ENCODE results near the gene EFCC1.

The EFCC1 gene

DNA sequence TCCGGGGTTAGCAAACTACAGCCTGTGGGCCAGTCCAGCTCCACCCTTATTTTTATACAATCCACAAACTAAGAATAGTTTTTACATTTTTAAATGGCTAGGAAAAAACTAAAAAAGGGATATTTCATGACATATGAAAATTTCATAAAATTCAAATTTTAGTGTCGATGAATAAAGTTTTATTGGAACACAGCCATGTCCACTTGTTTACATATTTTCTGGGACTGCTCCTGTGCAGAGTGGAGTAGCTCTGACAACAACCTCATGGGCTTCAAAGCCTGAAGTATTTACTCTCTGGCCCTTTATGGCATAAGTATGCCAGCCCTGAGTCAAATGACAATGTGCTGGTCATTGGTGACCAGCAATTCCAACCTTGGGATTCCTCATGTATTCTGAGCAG lies 17.2 kb downstream of the EFCC1 start:
- H3K27ac ChIP-seq (ENCODE audit: insufficient read depth in 1 of 2, low read depth in 1 of 2, low read length in 2 of 2, poor library complexity in 1 of 2, severe bottlenecking in 2 of 2) = no peak overlapping the region
- H3K36me3 ChIP-seq (ENCODE audit: control insufficient read depth in 4 of 4, insufficient read depth in 4 of 4, low read length in 3 of 4) = peaks cover 0 to 16% (median under 1%) of the 10 kb centered on the region in 4 experiments
- WGBS (ENCODE audit: insufficient coverage) = no CpG with 5 or more reads among the region's 2 CpGs
- DNase-seq = no peak
- CTCF ChIA-PET = interaction anchor here (6.3 to 12.3 kb wide), 2 partner anchors 18 to 47 kb away, joined by 98 to 195 read pairs; partner anchors contain the start of genes CFAP92 and EFCC1
- H3K4me3 ChIP-seq (ENCODE audit: control insufficient read depth in 1 of 7, extremely low read depth in 1 of 7, insufficient read depth in 4 of 7, low read depth in 2 of 7, low read length in 6 of 7) = no peak overlapping the region
- H3K4me1 ChIP-seq (ENCODE audit: control extremely low read depth in 1 of 4, control insufficient read depth in 4 of 4, insufficient read depth in 4 of 4, low read length in 3 of 4) = peaks cover 8 to 64% (median 59%) of the 10 kb centered on the region in 4 experiments
- POLR2A ChIA-PET = interaction anchor here (0.7 kb wide), 1 partner anchor 21 kb away, joined by 4 read pairs; no protein-coding TSS in a partner anchor
- no peaks in the 10 kb centered on the region for H3K9me3 ChIP-seq (ENCODE audit: control extremely low read depth in 1 of 5, control insufficient read depth in 4 of 5, insufficient read depth in 2 of 5, low read depth in 1 of 5, low read length in 4 of 5)
- no peaks in the 10 kb centered on the region for H3K27me3 ChIP-seq (replicated peaks in 2 of 5; ENCODE audit: control insufficient read depth in 4 of 5, insufficient read depth in 5 of 5, low read length in 4 of 5)

DNA sequence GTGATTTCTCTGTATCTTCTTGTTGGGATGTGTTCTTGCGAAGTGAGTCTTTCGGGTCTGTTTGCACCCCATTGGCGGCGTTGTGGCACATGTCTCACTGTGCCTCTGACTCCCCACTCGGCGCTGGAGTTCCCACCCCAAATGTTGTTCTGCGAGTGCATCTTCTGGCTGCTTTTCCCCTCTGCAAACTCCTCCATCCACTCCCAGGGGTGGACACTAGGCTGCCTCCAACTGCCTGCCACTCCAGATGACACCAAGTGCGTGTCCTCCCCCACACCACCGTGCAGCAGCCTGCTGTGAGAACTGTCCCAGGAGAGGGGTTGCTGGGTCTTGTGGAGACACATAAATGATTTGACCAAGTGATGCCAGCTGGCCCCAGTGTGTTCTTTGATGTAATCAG lies 17.6 kb downstream of the EFCC1 start:
- POLR2A ChIA-PET = interaction anchor here (0.7 kb wide), 1 partner anchor 20 kb away, joined by 4 read pairs; no protein-coding TSS in a partner anchor
- DNase-seq = no peak

DNA sequence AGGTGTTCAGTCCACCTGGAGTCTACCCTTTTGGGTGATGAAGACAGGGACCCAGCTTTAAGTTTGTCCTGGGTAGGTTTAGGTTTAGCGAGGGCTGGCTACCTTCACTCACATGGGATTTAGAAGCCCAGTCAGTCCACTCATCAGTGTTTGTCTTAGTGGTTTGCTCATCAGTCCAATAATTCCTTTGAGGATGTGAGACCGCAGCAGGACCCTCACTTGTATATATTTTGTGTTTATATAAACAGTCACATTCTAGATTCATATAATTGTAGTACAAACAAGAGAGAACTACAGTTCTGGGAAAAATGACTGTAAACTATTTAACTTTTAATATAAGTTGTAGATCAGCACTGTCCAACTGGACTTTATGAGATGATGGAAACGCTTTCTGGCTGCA lies 18.2 kb downstream of the EFCC1 start:
- Histone ChIP-seq H3K9me3 (ENCODE audit: control extremely low read depth in 1 of 5, control insufficient read depth in 4 of 5, insufficient read depth in 2 of 5, low read depth in 1 of 5, low read length in 4 of 5) (no peaks in the 10 kb centered on the region), H3K4me3 (ENCODE audit: control insufficient read depth in 1 of 7, extremely low read depth in 1 of 7, insufficient read depth in 4 of 7, low read depth in 2 of 7, low read length in 6 of 7) (no peak overlapping the region), H3K4me1 (ENCODE audit: control extremely low read depth in 1 of 4, control insufficient read depth in 4 of 4, insufficient read depth in 4 of 4, low read length in 3 of 4) (peaks cover 8 to 57% (median 52%) of the 10 kb centered on the region in 4 experiments), H3K27ac (ENCODE audit: insufficient read depth in 1 of 2, low read depth in 1 of 2, low read length in 2 of 2, poor library complexity in 1 of 2, severe bottlenecking in 2 of 2) (no peak overlapping the region), H3K36me3 (ENCODE audit: control insufficient read depth in 4 of 4, insufficient read depth in 4 of 4, low read length in 3 of 4) (peaks cover 0 to 16% (median under 1%) of the 10 kb centered on the region in 4 experiments), H3K27me3 (replicated peaks in 2 of 5; ENCODE audit: control insufficient read depth in 4 of 5, insufficient read depth in 5 of 5, low read length in 4 of 5) (no peaks in the 10 kb centered on the region)
- 100% methylated on average over 1 of the region's 3 CpGs for WGBS (ENCODE audit: insufficient coverage)
- ChIA-PET POLR2A (no interaction called here), CTCF (interaction anchor here (0.6 to 6.3 kb wide), 5 partner anchors 10 to 100 kb away, joined by 3 to 98 read pairs (median 5); partner anchors contain the start of gene CFAP92)
- DNase-seq = no peak

More for the DNA sequence above, 17.6 kb downstream of the EFCC1 start:
- CTCF ChIA-PET = interaction anchor here (0.6 to 6.3 kb wide), 2 partner anchors 47 to 100 kb away, joined by 3 to 98 read pairs; no protein-coding TSS in a partner anchor
- Histone ChIP-seq H3K27me3 (replicated peaks in 2 of 5; ENCODE audit: control insufficient read depth in 4 of 5, insufficient read depth in 5 of 5, low read length in 4 of 5) (no peaks in the 10 kb centered on the region), H3K4me3 (ENCODE audit: control insufficient read depth in 1 of 7, extremely low read depth in 1 of 7, insufficient read depth in 4 of 7, low read depth in 2 of 7, low read length in 6 of 7) (no peak overlapping the region), H3K4me1 (ENCODE audit: control extremely low read depth in 1 of 4, control insufficient read depth in 4 of 4, insufficient read depth in 4 of 4, low read length in 3 of 4) (peaks cover 8 to 60% (median 56%) of the 10 kb centered on the region in 4 experiments), H3K9me3 (ENCODE audit: control extremely low read depth in 1 of 5, control insufficient read depth in 4 of 5, insufficient read depth in 2 of 5, low read depth in 1 of 5, low read length in 4 of 5) (no peaks in the 10 kb centered on the region), H3K36me3 (ENCODE audit: control insufficient read depth in 4 of 4, insufficient read depth in 4 of 4, low read length in 3 of 4) (peaks cover 0 to 16% (median under 1%) of the 10 kb centered on the region in 4 experiments), H3K27ac (ENCODE audit: insufficient read depth in 1 of 2, low read depth in 1 of 2, low read length in 2 of 2, poor library complexity in 1 of 2, severe bottlenecking in 2 of 2) (no peak overlapping the region)
- WGBS (ENCODE audit: insufficient coverage) = 100% methylated on average over 8 of the region's 9 CpGs

- 95% methylated on average over 5 of the region's 5 CpGs for WGBS (ENCODE audit: insufficient coverage)
- Histone ChIP-seq H3K4me3 (ENCODE audit: control insufficient read depth in 1 of 7, extremely low read depth in 1 of 7, insufficient read depth in 4 of 7, low read depth in 2 of 7, low read length in 6 of 7) (no peak overlapping the region), H3K36me3 (ENCODE audit: control insufficient read depth in 4 of 4, insufficient read depth in 4 of 4, low read length in 3 of 4) (peaks cover 0 to 16% (median 0%) of the 10 kb centered on the region in 4 experiments), H3K27me3 (replicated peaks in 2 of 5; ENCODE audit: control insufficient read depth in 4 of 5, insufficient read depth in 5 of 5, low read length in 4 of 5) (no peaks in the 10 kb centered on the region), H3K27ac (ENCODE audit: insufficient read depth in 1 of 2, low read depth in 1 of 2, low read length in 2 of 2, poor library complexity in 1 of 2, severe bottlenecking in 2 of 2) (no peak overlapping the region), H3K4me1 (ENCODE audit: control extremely low read depth in 1 of 4, control insufficient read depth in 4 of 4, insufficient read depth in 4 of 4, low read length in 3 of 4) (peaks cover 8 to 44% (median 38%) of the 10 kb centered on the region in 4 experiments), H3K9me3 (ENCODE audit: control extremely low read depth in 1 of 5, control insufficient read depth in 4 of 5, insufficient read depth in 2 of 5, low read depth in 1 of 5, low read length in 4 of 5) (no peaks in the 10 kb centered on the region)
- CTCF ChIA-PET = interaction anchor here (1.3 to 7.8 kb wide), 5 partner anchors 9 to 50 kb away, joined by 3 to 46 read pairs (median 6); partner anchors contain the start of gene CFAP92
- DNase-seq = no peak
- POLR2A ChIA-PET = no interaction called here
These were observed 19.6 kb downstream of the EFCC1 start for GRCh38 chr3:129020691-129021090.

- no peaks in the 10 kb centered on the region for H3K27me3 ChIP-seq (replicated peaks in 2 of 5; ENCODE audit: control insufficient read depth in 4 of 5, insufficient read depth in 5 of 5, low read length in 4 of 5)
- H3K27ac ChIP-seq (ENCODE audit: insufficient read depth in 1 of 2, low read depth in 1 of 2, low read length in 2 of 2, poor library complexity in 1 of 2, severe bottlenecking in 2 of 2) = no peak overlapping the region
- peaks cover 0 to 16% (median 0%) of the 10 kb centered on the region in 4 experiments for H3K36me3 ChIP-seq (ENCODE audit: control insufficient read depth in 4 of 4, insufficient read depth in 4 of 4, low read length in 3 of 4)
- WGBS (ENCODE audit: insufficient coverage) = 100% methylated on average over 5 of the region's 6 CpGs
- H3K9me3 ChIP-seq (ENCODE audit: control extremely low read depth in 1 of 5, control insufficient read depth in 4 of 5, insufficient read depth in 2 of 5, low read depth in 1 of 5, low read length in 4 of 5) = no peaks in the 10 kb centered on the region
- POLR2A ChIA-PET = no interaction called here
- DNase-seq = no peak
- peaks cover 3 to 44% (median 36%) of the 10 kb centered on the region in 4 experiments for H3K4me1 ChIP-seq (ENCODE audit: control extremely low read depth in 1 of 4, control insufficient read depth in 4 of 4, insufficient read depth in 4 of 4, low read length in 3 of 4)
- H3K4me3 ChIP-seq (ENCODE audit: control insufficient read depth in 1 of 7, extremely low read depth in 1 of 7, insufficient read depth in 4 of 7, low read depth in 2 of 7, low read length in 6 of 7) = no peak overlapping the region
- CTCF ChIA-PET = interaction anchor here (2.0 to 7.8 kb wide), 3 partner anchors 17 to 51 kb away, joined by 5 to 46 read pairs (median 6); partner anchors contain the start of gene CFAP92
These were observed 20.0 kb downstream of the EFCC1 start for GRCh38 chr3:129021140-129021551.

GRCh38 chr3:129022114-129023007 lies 21.3 kb downstream of the EFCC1 start:
- Histone ChIP-seq H3K4me1 (ENCODE audit: control extremely low read depth in 1 of 4, control insufficient read depth in 4 of 4, insufficient read depth in 4 of 4, low read length in 3 of 4) (peaks cover 0 to 41% (median 34%) of the 10 kb centered on the region in 4 experiments), H3K36me3 (ENCODE audit: control insufficient read depth in 4 of 4, insufficient read depth in 4 of 4, low read length in 3 of 4) (peaks cover 0 to 13% (median 0%) of the 10 kb centered on the region in 4 experiments), H3K9me3 (ENCODE audit: control extremely low read depth in 1 of 5, control insufficient read depth in 4 of 5, insufficient read depth in 2 of 5, low read depth in 1 of 5, low read length in 4 of 5) (no peaks in the 10 kb centered on the region), H3K4me3 (ENCODE audit: control insufficient read depth in 1 of 7, extremely low read depth in 1 of 7, insufficient read depth in 4 of 7, low read depth in 2 of 7, low read length in 6 of 7) (no peak overlapping the region), H3K27me3 (replicated peaks in 2 of 5; ENCODE audit: control insufficient read depth in 4 of 5, insufficient read depth in 5 of 5, low read length in 4 of 5) (no peaks in the 10 kb centered on the region), H3K27ac (ENCODE audit: insufficient read depth in 1 of 2, low read depth in 1 of 2, low read length in 2 of 2, poor library complexity in 1 of 2, severe bottlenecking in 2 of 2) (no peak overlapping the region)
- POLR2A ChIA-PET = interaction anchor here (0.6 to 0.7 kb wide), 2 partner anchors 52 to 54 kb away, joined by 3 to 5 read pairs; no protein-coding TSS in a partner anchor
- peak in 2 of 3 donors; percentile 57 to 65 for DNase-seq
- 71% methylated on average over 11 of the region's 15 CpGs for WGBS (ENCODE audit: insufficient coverage)
- CTCF ChIA-PET = interaction anchor here (1.0 to 7.8 kb wide), 8 partner anchors 9 to 223 kb away, joined by 3 to 46 read pairs (median 4); no protein-coding TSS in a partner anchor
